Liver (tissue), 9 donors: ENCODE measurements around the gene ZNF821. TPM values are rescaled to one million over a fixed set of nuclear protein-coding genes. Genes with fewer than 3 reads are reported as not detected.

Source experiments
- DNase-seq: peaks from one replicate; pipeline ENCODE4 v3.0.0-alpha.2; 2017; ENCODE audit warnings: low spot score
- H3K27ac ChIP-seq, 2 donors: one replicate each; pipeline ENCODE4 v1.7.0; 2013; ENCODE audit warnings: inconsistent platforms in 2 of 2, low read length in 2 of 2, control low read depth in 1 of 2, low read depth in 1 of 2, mild to moderate bottlenecking in 1 of 2
- H3K27me3 ChIP-seq, 4 donors: one replicate each; pipeline versions ENCODE4 v1.6.1 to v1.7.0; 2013; ENCODE audit warnings: low read length in 3 of 4, inconsistent platforms in 1 of 4, mild to moderate bottlenecking in 1 of 4, moderate library complexity in 1 of 4; ENCODE audit not compliant: control insufficient read depth in 4 of 4, insufficient read depth in 4 of 4
- H3K36me3 ChIP-seq, 4 donors: one replicate each; pipeline versions ENCODE4 v1.6.1 to v1.7.0; 2013; ENCODE audit warnings: low read length in 3 of 4, mild to moderate bottlenecking in 3 of 4, low read depth in 1 of 4, moderate library complexity in 1 of 4; ENCODE audit not compliant: control insufficient read depth in 4 of 4, insufficient read depth in 3 of 4
- H3K4me1 ChIP-seq, 4 donors: one replicate each; pipeline versions ENCODE4 v1.6.1 to v1.7.0; 2013; ENCODE audit warnings: low read length in 3 of 4, mild to moderate bottlenecking in 3 of 4, moderate library complexity in 1 of 4; ENCODE audit not compliant: control insufficient read depth in 4 of 4, insufficient read depth in 4 of 4
- H3K4me3 ChIP-seq, 3 donors: one replicate each; pipeline versions ENCODE4 v1.6.1 to v1.7.0; 2013; ENCODE audit warnings: low read length in 3 of 3, control low read depth in 1 of 3, low read depth in 1 of 3, mild to moderate bottlenecking in 1 of 3
- H3K9ac ChIP-seq, 2 donors: one replicate each; pipeline ENCODE4 v1.7.0; 2013; ENCODE audit warnings: low read length in 2 of 2, mild to moderate bottlenecking in 2 of 2, moderate library complexity in 2 of 2, control low read depth in 1 of 2, low read depth in 1 of 2
- H3K9me3 ChIP-seq, 4 donors: one replicate each; pipeline versions ENCODE4 v1.6.1 to v1.7.0; 2013; ENCODE audit warnings: low read length in 3 of 4; ENCODE audit not compliant: control insufficient read depth in 4 of 4
- ATF3 ChIP-seq: IDR thresholded peaks from 2 replicates; pipeline ENCODE4 v1.6.1; 2016; ENCODE audit warnings: antibody characterized with exemption
- CTCF ChIP-seq: fragments of 150-350 bp; IDR thresholded peaks from 2 replicates; pipeline ENCODE4 v1.5.1; 2017; ENCODE audit warnings: improper control_type of control experiment, low read depth, low read length; ENCODE audit not compliant: missing input control
- EGR1 ChIP-seq, 2 donors: IDR thresholded peaks; 2 replicates each; pipeline ENCODE4 v1.6.1; 2016 to 2018; ENCODE audit warnings: antibody characterized with exemption in 2 of 2, low read depth in 2 of 2
- FOXA1 ChIP-seq: IDR thresholded peaks from 2 replicates; pipeline ENCODE4 v1.6.1; 2016; ENCODE audit warnings: antibody characterized with exemption
- FOXA2 ChIP-seq: IDR thresholded peaks from 2 replicates; pipeline ENCODE4 v1.6.1; 2016; ENCODE audit warnings: antibody characterized with exemption
- GABPA ChIP-seq, 2 donors: IDR thresholded peaks in 1 of 2; conservative IDR thresholded peaks in 1 of 2; 2 replicates each; pipeline ENCODE4 v1.6.1; 2016; ENCODE audit warnings: antibody characterized with exemption in 2 of 2, mild to moderate bottlenecking in 1 of 2, moderate library complexity in 1 of 2
- HNF4A ChIP-seq, 2 donors: conservative IDR thresholded peaks; 2 replicates each; pipeline ENCODE4 v1.6.1; 2016; ENCODE audit warnings: antibody characterized with exemption in 2 of 2, mild to moderate bottlenecking in 2 of 2
- HNF4G ChIP-seq: IDR thresholded peaks from 2 replicates; pipeline ENCODE4 v1.6.1; 2016; ENCODE audit warnings: antibody characterized with exemption
- JUND ChIP-seq, 2 donors: IDR thresholded peaks; 2 replicates each; pipeline ENCODE4 v1.6.1; 2016; ENCODE audit warnings: antibody characterized with exemption in 2 of 2
- MAX ChIP-seq: IDR thresholded peaks from 2 replicates; pipeline ENCODE4 v1.6.1; 2016; ENCODE audit warnings: antibody characterized with exemption
- NR2F2 ChIP-seq: IDR thresholded peaks from 2 replicates; pipeline ENCODE4 v1.6.1; 2016; ENCODE audit warnings: antibody characterized with exemption
- RAD21 ChIP-seq, 2 donors: IDR thresholded peaks; 2 replicates each; pipeline ENCODE4 v1.6.1; 2016; ENCODE audit warnings: antibody characterized with exemption in 2 of 2, mild to moderate bottlenecking in 2 of 2
- REST ChIP-seq: IDR thresholded peaks from 2 replicates; pipeline ENCODE4 v1.6.1; 2016; ENCODE audit warnings: antibody characterized with exemption, mild to moderate bottlenecking
- RXRA ChIP-seq, 2 donors: IDR thresholded peaks; 2 replicates each; pipeline ENCODE4 v1.6.1; 2017 to 2018; ENCODE audit warnings: antibody characterized with exemption in 2 of 2, mild to moderate bottlenecking in 1 of 2
- SP1 ChIP-seq: IDR thresholded peaks from 2 replicates; pipeline ENCODE4 v1.6.1; 2018; ENCODE audit warnings: antibody characterized with exemption, mild to moderate bottlenecking
- TAF1 ChIP-seq: conservative IDR thresholded peaks from 2 replicates; pipeline ENCODE4 v1.6.1; 2016; ENCODE audit warnings: antibody characterized with exemption, mild to moderate bottlenecking
- YY1 ChIP-seq: IDR thresholded peaks from 2 replicates; pipeline ENCODE4 v1.6.1; 2016; ENCODE audit warnings: antibody characterized with exemption, mild to moderate bottlenecking
- ZBTB33 ChIP-seq: IDR thresholded peaks from 2 replicates; pipeline ENCODE4 v1.6.1; 2016; ENCODE audit warnings: antibody characterized with exemption
- WGBS: extraction: QIAGEN DNeasy Blood & Tissue Kit; methylation state at CpG from one replicate; pipeline ENCODE4 v1.1.7; 2013; 5-methylcytosine and 5-hydroxymethylcytosine counted together
- polyA plus RNA-seq, 2 donors: library from polyadenylated mRNA; stranded (reverse) in 1 of 2; unstranded in 1 of 2; fragments of 200-250 nt in 1 of 2; fragments of >200 nt in 1 of 2; fragmentation: Nextera tagmentation in 1 of 2; extraction: Ambion mirVana in 1 of 2; gene quantifications; one replicate each; pipeline versions ENCODE4 v1.2.1 to v1.2.3, GENCODE V29; 2013 to 2015
- total RNA-seq, 2 donors: library from RNA; depleted of rRNA; stranded (reverse); fragments of >200 nt; gene quantifications; one replicate each; pipeline ENCODE4 v1.2.3, GENCODE V29; 2014
- donor health status: healthy.
- donor health status: healthy.
- donor health status: healthy.
- donor health status: healthy.
- donor health status: healthy.

Gene ZNF821
- total and polyA plus RNA-seq, 4 donors = 1.0 to 3.0 (median 2.0) TPM

- WGBS = 71% methylated on average over 2 of the region's 2 CpGs
- no peaks in the 10 kb centered on the region for H3K27me3 ChIP-seq
- H3K27ac ChIP-seq = no peak overlapping the region
- TF ChIP-seq REST (no peak), GABPA (IDR thresholded peaks at IDR 0.05 in 1 of 2, conservative IDR thresholded peaks at IDR 0.05 in 1 of 2) (no peak), TAF1 (no peak), RAD21 (IDR thresholded peaks at IDR 0.05) (no peak), YY1 (no peak), RXRA (IDR thresholded peaks at IDR 0.05) (no peak), EGR1 (IDR thresholded peaks at IDR 0.05; ENCODE audit: low read depth in 2 of 2) (no peak), ATF3 (no peak), FOXA2 (no peak), FOXA1 (no peak), CTCF (no peak), HNF4A (conservative IDR thresholded peaks at IDR 0.05) (no peak), ZBTB33 (no peak), JUND (IDR thresholded peaks at IDR 0.05) (no peak), HNF4G (no peak), MAX (no peak), SP1 (no peak)
- H3K36me3 ChIP-seq = peaks cover 0 to 7% (median 4%) of the 10 kb centered on the region in 4 donors
- H3K9ac ChIP-seq = no peak overlapping the region
- H3K4me3 ChIP-seq = no peak overlapping the region
- peaks cover 0 to 14% (median 13%) of the 10 kb centered on the region in 4 donors for H3K4me1 ChIP-seq
- DNase-seq = no peak
- no peaks in the 10 kb centered on the region for H3K9me3 ChIP-seq
Measured at GRCh38 chr16:71843572-71843971, 40.4 kb downstream of the ZNF821 start.

GRCh38 chr16:71840052-71840451 lies 43.9 kb downstream of the ZNF821 start:
- no peaks in the 10 kb centered on the region for H3K36me3 ChIP-seq
- TF ChIP-seq YY1 (no peak), NR2F2 (no peak), HNF4A (conservative IDR thresholded peaks at IDR 0.05) (no peak), MAX (no peak), ATF3 (no peak), EGR1 (IDR thresholded peaks at IDR 0.05; ENCODE audit: low read depth in 2 of 2) (no peak), FOXA2 (no peak)
- H3K27me3 ChIP-seq = no peaks in the 10 kb centered on the region
- no peak for DNase-seq
- no peak overlapping the region for H3K4me3 ChIP-seq
- H3K9me3 ChIP-seq = no peaks in the 10 kb centered on the region
- H3K9ac ChIP-seq = no peak overlapping the region
- no peak overlapping the region for H3K27ac ChIP-seq
- H3K4me1 ChIP-seq = no peaks in the 10 kb centered on the region
- WGBS = 69% methylated on average over 7 of the region's 7 CpGs
